Measurements from ENCODE around the gene BEND6. TPM values are rescaled to one million over a fixed set of nuclear protein-coding genes. Genes with fewer than 3 reads are reported as not detected.
A peak's percentile ranks its signal among the peaks of the same experiment; 100 is the strongest.

BEND6 gene
- total and polyA plus RNA-seq, 2 of the 13 experiments (the other 11 are each of a cell fraction or from before 2014, with no cell fraction given), result 0.20 to 0.21 TPM

GRCh38 chr6:56954403-56955170 lies at the start of gene BEND6 (continued):
- TF ChIP-seq NFE2 (CRISPR knock-in tag; IDR thresholded peaks at IDR 0.05) (no peak), ZNF335 (CRISPR knock-in tag; IDR thresholded peaks at IDR 0.05) (no peak), POLR2A (IDR thresholded peaks at IDR 0.05; ENCODE audit: insufficient read depth in 1 of 2, low read depth in 2 of 2, low read length in 2 of 2) (peak in 1 of 2 experiments; percentile 28; a peak in 1 of 4 replicates), GPBP1L1 (CRISPR knock-in tag; IDR thresholded peaks at IDR 0.05) (no peak), MAX (IDR thresholded peaks at IDR 0.05) (peak; percentile 62), POGZ (CRISPR knock-in tag; IDR thresholded peaks at IDR 0.05) (0 out of 2 replicates have a peak, but pooled peaks have one; percentile 32), RAD51 (IDR thresholded peaks at IDR 0.05; ENCODE audit: borderline replicate concordance) (no peak), CBFB (CRISPR knock-in tag; IDR thresholded peaks at IDR 0.05) (no peak), MYNN (CRISPR knock-in tag; IDR thresholded peaks at IDR 0.05; ENCODE audit: low read depth) (no peak), SCMH1 (CRISPR knock-in tag; IDR thresholded peaks at IDR 0.05; ENCODE audit: borderline replicate concordance) (no peak), ZNF331 (CRISPR knock-in tag; IDR thresholded peaks at IDR 0.05) (no peak), MAFG (CRISPR knock-in tag; IDR thresholded peaks at IDR 0.05) (no peak), THRA (CRISPR knock-in tag; IDR thresholded peaks at IDR 0.05; ENCODE audit: borderline replicate concordance) (no peak), ZBED4 (CRISPR knock-in tag; IDR thresholded peaks at IDR 0.05; ENCODE audit: borderline replicate concordance) (no peak), CREB1 (IDR thresholded peaks at IDR 0.05) (peak; percentile 33; the same call in 1 of the 2 replicates), CREB1 (CRISPR knock-in tag; IDR thresholded peaks at IDR 0.05) (no peak), DR1 (CRISPR knock-in tag; IDR thresholded peaks at IDR 0.05) (0 out of 2 replicates have a peak, but pooled peaks have one; percentile 18), GFI1 (CRISPR knock-in tag; IDR thresholded peaks at IDR 0.05; ENCODE audit: borderline replicate concordance) (no peak), GMEB2 (CRISPR knock-in tag; IDR thresholded peaks at IDR 0.05; ENCODE audit: low read depth) (no peak), PAX8 (CRISPR knock-in tag; IDR thresholded peaks at IDR 0.05; ENCODE audit: borderline replicate concordance) (no peak), ZFYVE20 (CRISPR knock-in tag; IDR thresholded peaks at IDR 0.05; ENCODE audit: borderline replicate concordance, low read depth) (0 out of 2 replicates have a peak, but pooled peaks have one; percentile 15), ZNF709 (CRISPR knock-in tag; IDR thresholded peaks at IDR 0.05) (no peak), U2AF2 (IDR thresholded peaks at IDR 0.05; ENCODE audit: low read depth, low read length) (no peak)
